DMS153 (cell line): ENCODE results near the gene NAV1.
"Not testable (repeated sequence)": the region's sequence is repeated elsewhere in the genome, so short reads cannot be mapped to it uniquely, and the experiment has no call there.

Experiments
- DNase-seq: peaks from one replicate; lab custom pipeline; 2025; lab: John Stamatoyannopoulos, UW

The NAV1 gene

GRCh38 chr1:201520046-201520575 lies 18.8 kb upstream of the NAV1 start:
- DNase-seq, result not testable (repeated sequence)

- no peak for DNase-seq
Measured at GRCh38 chr1:201525193-201525778, 13.6 kb upstream of the NAV1 start.

- DNase-seq, result no peak
Measured at GRCh38 chr1:201527879-201528278, 11.0 kb upstream of the NAV1 start.

- DNase-seq, result no peak
Measured at GRCh38 chr1:201528631-201529252, 10.2 kb upstream of the NAV1 start.

- peak; percentile 36 for DNase-seq
Measured at GRCh38 chr1:201530741-201531531, 8.0 kb upstream of the NAV1 start.

- peak; percentile 67 for DNase-seq
Measured at GRCh38 chr1:201531551-201532425, 7.1 kb upstream of the NAV1 start.

- no peak for DNase-seq
Measured at GRCh38 chr1:201533836-201534235, 5.1 kb upstream of the NAV1 start.

- peak; percentile 74 for DNase-seq
Measured at GRCh38 chr1:201535046-201535918, 3.6 kb upstream of the NAV1 start.

GRCh38 chr1:201535919-201536245 lies 3.0 kb upstream of the NAV1 start:
- DNase-seq, result no peak

- DNase-seq, result no peak
Measured at GRCh38 chr1:201536558-201536957, 2.4 kb upstream of the NAV1 start.

GRCh38 chr1:201537028-201537427 lies 1.9 kb upstream of the NAV1 start:
- DNase-seq, result no peak

GRCh38 chr1:201537467-201537866 lies 1.5 kb upstream of the NAV1 start:
- DNase-seq, result no peak

- DNase-seq, result no peak
Measured at GRCh38 chr1:201537891-201538611, 876 bp upstream of the NAV1 start.

- DNase-seq, result peak; percentile 73
Measured at GRCh38 chr1:201539561-201540431, 869 bp downstream of the NAV1 start.

- no peak for DNase-seq
Measured at GRCh38 chr1:201540846-201541735, 2.2 kb downstream of the NAV1 start.

GRCh38 chr1:201542309-201543035 lies 3.5 kb downstream of the NAV1 start:
- no peak for DNase-seq

- DNase-seq, result no peak
Measured at GRCh38 chr1:201543871-201544642, 5.1 kb downstream of the NAV1 start.
